PC-3 (cell line): ENCODE results near the gene PYDC1.

Experiments
- EZH2 ChIP-seq: fragments of 300-600 bp; sonication (generic); IDR thresholded peaks from one replicate; pipeline ENCODE4 v1.6.1; 2017; ENCODE audit warnings: antibody characterized with exemption, mild to moderate bottlenecking, low read length; ENCODE audit not compliant: unreplicated experiment
- EZH2phosphoT487 ChIP-seq: fragments of 300-600 bp; sonication (generic); IDR thresholded peaks from 2 replicates; pipeline ENCODE4 v1.6.1; 2018; ENCODE audit warnings: mild to moderate bottlenecking, antibody characterized with exemption, low read length, borderline replicate concordance
- TF ChIP-seq, protein P1 (sequence below): fragments of 300-600 bp; sonication (generic); conservative IDR thresholded peaks from 2 replicates; pipeline ENCODE4 v1.5.1; 2017; ENCODE audit warnings: antibody characterized with exemption, low read depth, mild to moderate bottlenecking, low read length

DNA sequence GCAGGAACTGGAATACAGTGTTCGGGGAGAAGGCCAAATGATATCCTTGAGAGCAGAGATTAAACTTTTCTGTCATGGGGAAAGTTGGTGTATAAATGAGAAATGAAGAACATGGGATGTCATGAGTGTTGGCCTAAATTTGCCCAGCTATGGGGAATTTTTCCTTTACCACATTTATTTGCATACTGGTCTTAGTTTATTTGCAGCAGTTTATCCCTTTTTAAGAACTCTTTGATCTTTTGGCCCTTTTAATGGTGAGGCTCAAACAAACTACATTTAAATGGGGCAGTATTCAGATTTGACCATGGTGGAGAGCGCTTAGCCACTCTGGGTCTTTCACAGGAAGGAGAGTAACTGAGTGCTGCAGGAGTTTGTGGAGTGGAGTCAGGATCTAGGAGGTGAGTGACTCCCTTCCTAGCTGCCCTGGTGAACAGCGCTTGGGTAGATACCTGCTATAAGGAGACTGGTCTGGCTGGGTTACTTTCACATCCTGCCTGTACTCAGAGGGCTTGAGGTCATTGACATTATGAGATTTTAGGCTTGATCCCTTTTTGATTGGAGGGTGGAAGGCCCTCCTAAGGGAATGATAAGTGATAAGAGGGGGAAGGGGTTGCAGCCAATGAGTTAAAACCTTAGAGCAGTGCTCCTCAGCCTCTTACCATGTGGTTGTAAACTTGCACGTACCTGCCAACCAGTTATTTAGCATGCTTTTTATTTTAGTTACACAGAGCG is 25.1 kb downstream of the PYDC1 start:
- TF ChIP-seq, protein P1, sequence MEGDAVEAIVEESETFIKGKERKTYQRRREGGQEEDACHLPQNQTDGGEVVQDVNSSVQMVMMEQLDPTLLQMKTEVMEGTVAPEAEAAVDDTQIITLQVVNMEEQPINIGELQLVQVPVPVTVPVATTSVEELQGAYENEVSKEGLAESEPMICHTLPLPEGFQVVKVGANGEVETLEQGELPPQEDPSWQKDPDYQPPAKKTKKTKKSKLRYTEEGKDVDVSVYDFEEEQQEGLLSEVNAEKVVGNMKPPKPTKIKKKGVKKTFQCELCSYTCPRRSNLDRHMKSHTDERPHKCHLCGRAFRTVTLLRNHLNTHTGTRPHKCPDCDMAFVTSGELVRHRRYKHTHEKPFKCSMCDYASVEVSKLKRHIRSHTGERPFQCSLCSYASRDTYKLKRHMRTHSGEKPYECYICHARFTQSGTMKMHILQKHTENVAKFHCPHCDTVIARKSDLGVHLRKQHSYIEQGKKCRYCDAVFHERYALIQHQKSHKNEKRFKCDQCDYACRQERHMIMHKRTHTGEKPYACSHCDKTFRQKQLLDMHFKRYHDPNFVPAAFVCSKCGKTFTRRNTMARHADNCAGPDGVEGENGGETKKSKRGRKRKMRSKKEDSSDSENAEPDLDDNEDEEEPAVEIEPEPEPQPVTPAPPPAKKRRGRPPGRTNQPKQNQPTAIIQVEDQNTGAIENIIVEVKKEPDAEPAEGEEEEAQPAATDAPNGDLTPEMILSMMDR = no peak
- TF ChIP-seq EZH2phosphoT487 (no peak), EZH2 (no peak)
